GM18867 (cell line): ENCODE results near the gene MYLK.
"Not testable (repeated sequence)": the region's sequence is repeated elsewhere in the genome, so short reads cannot be mapped to it uniquely, and the experiment has no call there.

Experiments
- ATAC-seq: cut with Tn5 transposase; IDR thresholded peaks from one replicate; pipeline ENCODE4 v1.9.1; 2021; ENCODE audit warnings: mild to moderate bottlenecking, moderate library complexity; ENCODE audit not compliant: unreplicated experiment

Gene MYLK

GRCh38 chr3:123728991-123729390, 155.1 kb downstream of the MYLK start:
- no peak for ATAC-seq

- ATAC-seq, result no peak
These were observed 156.1 kb downstream of the MYLK start for GRCh38 chr3:123728014-123728413.

- ATAC-seq, result no peak
These were observed 158.3 kb downstream of the MYLK start for GRCh38 chr3:123725652-123726400.

- ATAC-seq, result no peak
These were observed 159.8 kb downstream of the MYLK start for GRCh38 chr3:123724306-123724705.

GRCh38 chr3:123723522-123724168, 160.5 kb downstream of the MYLK start:
- peak; percentile 61 for ATAC-seq

- no peak for ATAC-seq
These were observed 161.1 kb downstream of the MYLK start for GRCh38 chr3:123723070-123723469.

- ATAC-seq, result no peak
These were observed 161.7 kb downstream of the MYLK start for GRCh38 chr3:123722456-123722855.

- ATAC-seq, result no peak
These were observed 162.1 kb downstream of the MYLK start for GRCh38 chr3:123722021-123722420.

GRCh38 chr3:123721095-123721689, 162.9 kb downstream of the MYLK start:
- not testable (repeated sequence) for ATAC-seq

- no peak for ATAC-seq
These were observed 163.5 kb downstream of the MYLK start for GRCh38 chr3:123720638-123721037.

GRCh38 chr3:123719862-123720453, 164.2 kb downstream of the MYLK start:
- ATAC-seq, result no peak

GRCh38 chr3:123719061-123719756, 164.9 kb downstream of the MYLK start:
- ATAC-seq, result not testable (repeated sequence)

GRCh38 chr3:123718108-123718507, 166.0 kb downstream of the MYLK start:
- ATAC-seq, result no peak

GRCh38 chr3:123717451-123717850, 166.7 kb downstream of the MYLK start:
- ATAC-seq, result not testable (repeated sequence)

GRCh38 chr3:123716411-123716810, 167.7 kb downstream of the MYLK start:
- ATAC-seq, result no peak

- ATAC-seq, result no peak
These were observed 170.9 kb downstream of the MYLK start for GRCh38 chr3:123713211-123713610.

- no peak for ATAC-seq
These were observed 171.9 kb downstream of the MYLK start for GRCh38 chr3:123712077-123712860.

- ATAC-seq, result no peak
These were observed 172.8 kb downstream of the MYLK start for GRCh38 chr3:123711356-123711755.

- ATAC-seq, result no peak
These were observed 175.6 kb downstream of the MYLK start for GRCh38 chr3:123708531-123708930.

GRCh38 chr3:123707641-123708040, 176.5 kb downstream of the MYLK start:
- ATAC-seq, result not testable (repeated sequence)
